ENCODE results near the gene PLEKHA7.

- no peak for TF ChIP-seq POLR2AphosphoS5 (IDR thresholded peaks at IDR 0.05; ENCODE audit: low read depth, low read length)
- no peak for TF ChIP-seq POLR2A (IDR thresholded peaks at IDR 0.05; ENCODE audit: low read depth, low read length)
- no peak for TF ChIP-seq TAF1 (IDR thresholded peaks at IDR 0.05; ENCODE audit: borderline replicate concordance, low read depth, low read length)
These were observed 197.6 kb downstream of the PLEKHA7 start for GRCh38 chr11:16816358-16817270.

Data from GM12892 (cell line).